C4-2B (cell line): ENCODE measurements around the gene KCNJ6.
A peak's percentile ranks its signal among the peaks of the same experiment; 100 is the strongest.
"Not testable (repeated sequence)": the region's sequence is repeated elsewhere in the genome, so short reads cannot be mapped to it uniquely, and the experiment has no call there.

Experiments used
- H3K27ac ChIP-seq: fragments of 450-650 bp; 2 replicates; pipeline ENCODE4 v1.5.1; 2017
- ZFX ChIP-seq: fragments of 450-650 bp; IDR thresholded peaks from 2 replicates; pipeline ENCODE4 v1.6.1; 2017
- TF ChIP-seq, protein P1 (sequence below): fragments of 450-650 bp; conservative IDR thresholded peaks from 2 replicates; pipeline ENCODE4 v1.5.1; 2017; ENCODE audit warnings: mild to moderate bottlenecking

The KCNJ6 gene

GRCh38 chr21:37603129-37603528, 313.1 kb downstream of the KCNJ6 start:
- TF ChIP-seq, protein P1, sequence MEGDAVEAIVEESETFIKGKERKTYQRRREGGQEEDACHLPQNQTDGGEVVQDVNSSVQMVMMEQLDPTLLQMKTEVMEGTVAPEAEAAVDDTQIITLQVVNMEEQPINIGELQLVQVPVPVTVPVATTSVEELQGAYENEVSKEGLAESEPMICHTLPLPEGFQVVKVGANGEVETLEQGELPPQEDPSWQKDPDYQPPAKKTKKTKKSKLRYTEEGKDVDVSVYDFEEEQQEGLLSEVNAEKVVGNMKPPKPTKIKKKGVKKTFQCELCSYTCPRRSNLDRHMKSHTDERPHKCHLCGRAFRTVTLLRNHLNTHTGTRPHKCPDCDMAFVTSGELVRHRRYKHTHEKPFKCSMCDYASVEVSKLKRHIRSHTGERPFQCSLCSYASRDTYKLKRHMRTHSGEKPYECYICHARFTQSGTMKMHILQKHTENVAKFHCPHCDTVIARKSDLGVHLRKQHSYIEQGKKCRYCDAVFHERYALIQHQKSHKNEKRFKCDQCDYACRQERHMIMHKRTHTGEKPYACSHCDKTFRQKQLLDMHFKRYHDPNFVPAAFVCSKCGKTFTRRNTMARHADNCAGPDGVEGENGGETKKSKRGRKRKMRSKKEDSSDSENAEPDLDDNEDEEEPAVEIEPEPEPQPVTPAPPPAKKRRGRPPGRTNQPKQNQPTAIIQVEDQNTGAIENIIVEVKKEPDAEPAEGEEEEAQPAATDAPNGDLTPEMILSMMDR = no peak
- TF ChIP-seq ZFX = no peak
- no peak overlapping the region for H3K27ac ChIP-seq

DNA sequence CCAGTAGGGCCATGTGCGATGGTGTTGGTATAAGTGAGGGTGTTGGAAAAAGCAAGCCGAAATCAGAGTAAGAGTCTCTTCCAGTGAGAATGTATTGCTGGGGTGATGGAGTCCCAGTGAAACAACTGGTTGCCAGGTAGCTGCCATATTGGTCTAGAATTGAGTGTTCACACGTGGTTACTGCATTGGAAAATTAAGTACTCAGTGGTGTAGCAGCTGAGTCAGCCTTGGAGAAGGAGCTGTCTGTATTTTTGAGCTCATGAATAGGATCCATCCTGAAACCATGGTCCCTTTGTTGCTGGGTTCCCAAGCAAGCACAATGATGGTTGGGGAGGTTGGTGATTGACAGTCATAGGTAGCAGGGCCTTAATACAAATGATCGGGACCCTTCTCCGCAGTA, 314.3 kb downstream of the KCNJ6 start:
- TF ChIP-seq, protein P1 = no peak
- no peak for TF ChIP-seq ZFX
- no peak overlapping the region for H3K27ac ChIP-seq

GRCh38 chr21:37601027-37601426, 315.2 kb downstream of the KCNJ6 start:
- H3K27ac ChIP-seq = no peak overlapping the region
- TF ChIP-seq, protein P1 = no peak
- no peak for TF ChIP-seq ZFX

GRCh38 chr21:37595944-37596343, 320.3 kb downstream of the KCNJ6 start:
- TF ChIP-seq, protein P1 = no peak
- TF ChIP-seq ZFX = no peak
- H3K27ac ChIP-seq = peak overlapping the region; percentile 11

- TF ChIP-seq, protein P1 = no peak
- TF ChIP-seq ZFX = no peak
- no peak overlapping the region for H3K27ac ChIP-seq
These were observed 321.7 kb downstream of the KCNJ6 start for GRCh38 chr21:37594472-37594951.

DNA sequence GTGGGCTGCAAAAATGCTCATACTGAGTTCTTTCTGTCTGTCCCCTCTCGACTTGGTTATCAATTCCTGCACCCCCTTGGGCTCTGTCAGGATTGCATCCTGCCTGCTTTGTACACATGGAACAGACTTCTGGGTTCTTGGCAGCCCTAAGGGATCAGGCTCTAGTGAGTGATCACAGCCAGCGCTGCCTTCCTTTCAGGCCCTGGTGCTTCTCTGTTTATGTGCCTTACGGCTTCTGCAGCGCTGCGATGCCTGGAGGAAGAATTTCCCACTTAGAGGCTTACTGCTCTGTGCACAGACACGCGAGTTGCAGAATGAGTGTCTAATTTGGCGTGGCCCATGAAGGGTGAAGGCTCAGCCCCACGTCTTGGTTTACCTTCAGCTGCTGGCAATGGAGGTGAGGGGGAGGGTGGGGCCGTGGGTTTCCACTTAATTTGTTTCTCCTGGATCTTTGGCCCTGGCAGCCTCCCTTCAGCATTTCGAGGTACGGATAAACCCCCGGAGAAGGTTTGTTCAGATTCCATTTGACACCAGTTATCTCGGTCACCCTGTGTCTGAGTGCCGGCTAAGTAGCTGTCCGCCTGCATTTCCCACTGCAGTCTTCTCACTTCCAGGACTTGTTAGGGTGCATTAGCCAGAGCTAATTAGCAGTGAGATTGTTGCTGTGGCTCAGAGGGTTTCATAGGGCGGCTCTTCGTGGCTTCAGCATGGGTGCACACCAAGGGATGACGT, 322.4 kb downstream of the KCNJ6 start:
- H3K27ac ChIP-seq = no peak overlapping the region
- no peak for TF ChIP-seq ZFX

DNA sequence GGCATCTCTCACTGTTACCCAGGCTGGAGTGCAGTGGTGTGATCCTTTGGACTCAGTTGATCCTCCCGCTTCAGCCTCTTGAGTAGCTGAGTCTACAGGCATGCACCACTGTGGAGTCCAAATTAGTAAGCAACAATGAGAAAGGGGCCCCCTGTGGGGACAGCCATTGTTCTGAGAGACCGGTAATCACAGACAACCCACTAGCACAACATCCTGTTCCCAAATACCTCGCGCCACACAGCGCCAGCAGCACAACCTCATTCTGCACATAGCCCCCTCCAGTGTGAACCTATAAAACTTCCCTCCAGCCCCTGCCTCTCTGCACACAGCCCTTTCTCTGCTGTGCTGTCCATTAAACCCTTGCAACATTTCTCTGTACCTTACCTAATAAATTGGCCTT, 323.2 kb downstream of the KCNJ6 start:
- TF ChIP-seq ZFX = no peak
- TF ChIP-seq, protein P1 = no peak
- H3K27ac ChIP-seq = no peak overlapping the region

DNA sequence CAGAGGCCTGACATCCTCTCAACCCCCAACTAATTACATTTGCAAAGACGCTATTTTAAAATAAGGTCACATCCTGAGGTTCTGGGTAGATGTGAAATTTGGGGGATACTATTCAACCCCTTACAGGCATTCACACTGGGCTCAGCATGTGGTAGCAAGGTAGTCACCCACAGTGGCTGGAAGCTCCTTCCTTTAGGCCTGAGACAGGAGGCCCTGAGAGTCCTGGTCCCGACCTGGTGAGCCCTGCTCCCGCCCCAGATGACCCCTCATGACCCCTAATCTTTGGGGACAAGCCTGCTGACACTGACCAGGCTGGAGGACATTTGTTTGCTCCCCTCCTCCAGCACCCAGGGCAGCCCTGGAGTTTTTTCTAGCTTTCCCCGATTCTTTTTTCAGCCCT, 323.8 kb downstream of the KCNJ6 start:
- H3K27ac ChIP-seq = no peak overlapping the region
- TF ChIP-seq, protein P1 = no peak
- TF ChIP-seq ZFX = no peak

DNA sequence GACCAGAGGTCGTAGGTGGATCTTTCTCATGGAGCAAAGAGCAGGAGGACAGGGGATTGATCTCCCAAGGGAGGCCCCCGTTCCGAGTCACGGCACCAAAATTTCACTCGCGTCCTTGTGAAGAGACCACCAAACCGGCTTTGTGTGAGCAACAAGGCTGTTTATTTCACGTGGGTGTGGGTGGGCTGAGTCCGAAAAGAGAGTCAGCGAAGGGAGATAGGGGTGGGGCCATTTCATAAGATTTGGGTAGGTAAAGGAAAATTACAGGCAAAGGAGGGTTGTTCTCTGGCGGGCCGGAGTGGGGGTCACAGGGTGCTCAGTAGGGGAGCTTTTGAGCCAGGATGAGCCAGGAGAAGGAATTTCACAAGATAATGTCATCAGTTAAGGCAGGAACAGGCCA, 324.3 kb downstream of the KCNJ6 start:
- not testable (repeated sequence) for H3K27ac ChIP-seq

GRCh38 chr21:37590836-37591235, 325.4 kb downstream of the KCNJ6 start:
- H3K27ac ChIP-seq = not testable (repeated sequence)

GRCh38 chr21:37588644-37589043, 327.6 kb downstream of the KCNJ6 start:
- not testable (repeated sequence) for H3K27ac ChIP-seq
